KOPT-K1 (cell line): ENCODE results near the gene LGALS3BP.

ENCODE experiments used
- H3K27ac ChIP-seq: fragments of 200-600 bp; sonication (generic); 2 replicates; pipeline ENCODE4 v1.5.1; 2016; ENCODE audit warnings: antibody characterized with exemption, mild to moderate bottlenecking, low read depth, low read length; ENCODE audit not compliant: poor library complexity, severe bottlenecking
- H3K36me3 ChIP-seq: fragments of 200-600 bp; sonication (generic); 2 replicates; pipeline ENCODE4 v1.5.1; 2017; ENCODE audit warnings: antibody characterized with exemption, mild to moderate bottlenecking, low read length, moderate library complexity; ENCODE audit not compliant: insufficient read depth
- H3K9me3 ChIP-seq: fragments of 200-600 bp; sonication (generic); 2 replicates; pipeline ENCODE4 v1.5.1; 2017; ENCODE audit warnings: antibody characterized with exemption, low read length, mild to moderate bottlenecking; ENCODE audit not compliant: insufficient read depth, poor library complexity, severe bottlenecking

LGALS3BP gene

GRCh38 chr17:79019632-79020584 is 40.2 kb upstream of the LGALS3BP start:
- no peak overlapping the region for H3K27ac ChIP-seq
- H3K36me3 ChIP-seq: no peaks in the 10 kb centered on the region
- peaks cover 21% of the 10 kb centered on the region for H3K9me3 ChIP-seq

- H3K36me3 ChIP-seq: no peaks in the 10 kb centered on the region
- H3K27ac ChIP-seq: no peak overlapping the region
- peaks cover 28% of the 10 kb centered on the region for H3K9me3 ChIP-seq
Observed at GRCh38 chr17:79019261-79019631, 39.5 kb upstream of the LGALS3BP start.

- Histone ChIP-seq H3K36me3 (no peaks in the 10 kb centered on the region), H3K27ac (no peak overlapping the region), H3K9me3 (peaks cover 36% of the 10 kb centered on the region)
Observed at GRCh38 chr17:79018370-79018695, 38.6 kb upstream of the LGALS3BP start.

- Histone ChIP-seq H3K9me3 (peaks cover 41% of the 10 kb centered on the region), H3K36me3 (no peaks in the 10 kb centered on the region), H3K27ac (no peak overlapping the region)
Observed at GRCh38 chr17:79017546-79018369, 38.0 kb upstream of the LGALS3BP start.

GRCh38 chr17:79014158-79014758 is 34.5 kb upstream of the LGALS3BP start:
- H3K36me3 ChIP-seq: no peaks in the 10 kb centered on the region
- H3K9me3 ChIP-seq: peaks cover 41% of the 10 kb centered on the region
- no peak overlapping the region for H3K27ac ChIP-seq

GRCh38 chr17:79012563-79013134 is 32.9 kb upstream of the LGALS3BP start:
- Histone ChIP-seq H3K27ac (no peak overlapping the region), H3K36me3 (peaks cover 5% of the 10 kb centered on the region; the same call in 1 of the 2 replicates), H3K9me3 (peaks cover 41% of the 10 kb centered on the region)

GRCh38 chr17:79011451-79012147 is 31.9 kb upstream of the LGALS3BP start:
- no peak overlapping the region for H3K27ac ChIP-seq
- peaks cover 37% of the 10 kb centered on the region for H3K9me3 ChIP-seq
- peaks cover 16% of the 10 kb centered on the region; the same call in 1 of the 2 replicates for H3K36me3 ChIP-seq

- H3K27ac ChIP-seq: peak overlapping the region; percentile 91
- peaks cover 24% of the 10 kb centered on the region for H3K9me3 ChIP-seq
- H3K36me3 ChIP-seq: peaks cover 18% of the 10 kb centered on the region; the same call in 1 of the 2 replicates
Observed at GRCh38 chr17:79010304-79010646, 30.6 kb upstream of the LGALS3BP start.

- H3K27ac ChIP-seq: peak within 1 kb of the TSS; percentile 91
- peaks cover 18% of the 10 kb centered on the region for H3K9me3 ChIP-seq
- H3K36me3 ChIP-seq: peaks cover 18% of the 10 kb centered on the region; the same call in 1 of the 2 replicates
Observed at GRCh38 chr17:79009397-79010303, 29.9 kb upstream of the LGALS3BP start, which contains the start of gene CANT1. TSS of gene CANT1 (minus strand) at chr17:79009764. CDS start at chr17:78997622, 12,142 bp downstream.

- peaks cover 19% of the 10 kb centered on the region for H3K36me3 ChIP-seq
- H3K27ac ChIP-seq: peak overlapping the region; percentile 91
- H3K9me3 ChIP-seq: peaks cover 9% of the 10 kb centered on the region
Observed at GRCh38 chr17:79008666-79009387, 29.1 kb upstream of the LGALS3BP start.

GRCh38 chr17:79007504-79008381 is 28.0 kb upstream of the LGALS3BP start:
- H3K36me3 ChIP-seq: peaks cover 30% of the 10 kb centered on the region
- peak overlapping the region; percentile 91 for H3K27ac ChIP-seq

GRCh38 chr17:79006794-79007503 is 27.2 kb upstream of the LGALS3BP start:
- no peaks in the 10 kb centered on the region for H3K9me3 ChIP-seq
- H3K27ac ChIP-seq: peak overlapping the region; percentile 45
- peaks cover 38% of the 10 kb centered on the region for H3K36me3 ChIP-seq

More at GRCh38 chr17:79007504-79008381, 28.0 kb upstream of the LGALS3BP start:
- no peaks in the 10 kb centered on the region for H3K9me3 ChIP-seq
